Measurements from ENCODE around the gene WFIKKN1. TPM values are rescaled to one million over a fixed set of nuclear protein-coding genes. Genes with fewer than 3 reads are reported as not detected.

The WFIKKN1 gene
- total RNA-seq, 1 experiment from 2014 or later: 0.11 TPM

DNA sequence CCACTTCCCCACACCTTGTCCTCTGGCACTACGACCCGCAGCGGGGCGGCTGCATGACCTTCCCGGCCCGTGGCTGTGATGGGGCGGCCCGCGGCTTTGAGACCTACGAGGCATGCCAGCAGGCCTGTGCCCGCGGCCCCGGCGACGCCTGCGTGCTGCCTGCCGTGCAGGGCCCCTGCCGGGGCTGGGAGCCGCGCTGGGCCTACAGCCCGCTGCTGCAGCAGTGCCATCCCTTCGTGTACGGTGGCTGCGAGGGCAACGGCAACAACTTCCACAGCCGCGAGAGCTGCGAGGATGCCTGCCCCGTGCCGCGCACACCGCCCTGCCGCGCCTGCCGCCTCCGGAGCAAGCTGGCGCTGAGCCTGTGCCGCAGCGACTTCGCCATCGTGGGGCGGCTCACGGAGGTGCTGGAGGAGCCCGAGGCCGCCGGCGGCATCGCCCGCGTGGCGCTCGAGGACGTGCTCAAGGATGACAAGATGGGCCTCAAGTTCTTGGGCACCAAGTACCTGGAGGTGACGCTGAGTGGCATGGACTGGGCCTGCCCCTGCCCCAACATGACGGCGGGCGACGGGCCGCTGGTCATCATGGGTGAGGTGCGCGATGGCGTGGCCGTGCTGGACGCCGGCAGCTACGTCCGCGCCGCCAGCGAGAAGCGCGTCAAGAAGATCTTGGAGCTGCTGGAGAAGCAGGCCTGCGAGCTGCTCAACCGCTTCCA, 2.7 kb downstream of the WFIKKN1 start:
- H3K27me3 ChIP-seq (ENCODE audit: low read length): no peaks in the 10 kb centered on the region
- no peak overlapping the region for H2AFZ ChIP-seq (ENCODE audit: low read length)
- ATAC-seq (no peak), DNase-seq (no peak)
- H3K4me1 ChIP-seq (ENCODE audit: insufficient read depth, low read length): peaks cover 3% of the 10 kb centered on the region; the same call in 1 of the 2 replicates
- ChIA-PET CTCF (no interaction called here), POLR2A (ENCODE audit: unreplicated experiment) (no interaction called here)
- intact Hi-C loops (cut with micrococcal nuclease): no loop called here
- no peak for TF ChIP-seq EZH2 (IDR thresholded peaks at IDR 0.05; ENCODE audit: low read length, unreplicated experiment)
- no TSS peak for BruUV-seq (replicated peaks)
- no peaks in the 10 kb centered on the region for H3K9me3 ChIP-seq (ENCODE audit: low read length)
- no peak overlapping the region for H3K27ac ChIP-seq (ENCODE audit: low read length)
- H3K36me3 ChIP-seq (ENCODE audit: low read depth, low read length): no peaks in the 10 kb centered on the region
- peaks cover 12% of the 10 kb centered on the region for H3K79me2 ChIP-seq (ENCODE audit: low read length)
- H3F3A ChIP-seq (ENCODE audit: low read length, unreplicated experiment): no peaks in the 10 kb centered on the region
- no peaks in the 10 kb centered on the region for H4K20me1 ChIP-seq (ENCODE audit: low read length)
- H3K9me2 ChIP-seq (replicated peaks; ENCODE audit: low read length): no peaks in the 10 kb centered on the region
- no peak overlapping the region for H3K4me3 ChIP-seq (ENCODE audit: low read length)
- H3K9ac ChIP-seq (ENCODE audit: low read length): no peak overlapping the region
- H3K4me2 ChIP-seq (ENCODE audit: low read length): no peak overlapping the region

DNA sequence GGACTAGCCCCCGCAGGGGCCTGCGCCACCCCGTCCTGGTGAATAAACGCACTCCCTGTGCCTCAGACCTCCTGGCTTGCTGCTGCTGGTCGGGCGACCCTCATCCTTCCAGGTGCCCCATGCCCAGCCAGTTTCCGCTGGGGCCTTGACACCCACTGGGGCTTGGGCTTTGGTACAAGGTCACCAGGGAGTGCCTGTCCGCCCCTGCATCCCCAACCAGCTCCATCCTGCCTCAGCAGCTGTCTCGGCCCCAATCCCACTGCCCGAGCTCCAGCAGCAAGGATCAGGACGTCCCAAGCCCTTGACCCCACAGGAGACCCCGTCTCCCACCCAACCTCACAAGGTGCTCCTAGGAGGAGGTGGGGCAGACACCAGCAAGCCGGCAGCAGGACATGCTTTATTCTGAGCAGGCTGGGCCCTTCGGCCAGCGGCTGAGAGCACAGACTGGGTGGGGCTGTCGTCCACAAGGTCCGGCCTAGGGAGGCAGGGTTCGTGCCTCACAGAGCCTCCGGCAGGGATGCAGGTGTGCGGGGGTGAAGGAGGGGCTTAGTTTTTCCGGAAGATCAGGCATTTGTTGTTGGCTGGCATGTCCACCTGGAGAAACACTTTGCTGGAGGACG, 3.4 kb downstream of the WFIKKN1 start:
- Histone ChIP-seq H3K4me1 (ENCODE audit: insufficient read depth, low read length) (peaks cover 3% of the 10 kb centered on the region; the same call in 1 of the 2 replicates), H3K4me2 (ENCODE audit: low read length) (no peak overlapping the region), H3K9ac (ENCODE audit: low read length) (no peak overlapping the region), H3K27ac (ENCODE audit: low read length) (no peak overlapping the region), H3K79me2 (ENCODE audit: low read length) (peaks cover 12% of the 10 kb centered on the region), H3K27me3 (ENCODE audit: low read length) (no peaks in the 10 kb centered on the region), H3K9me2 (replicated peaks; ENCODE audit: low read length) (no peaks in the 10 kb centered on the region), H2AFZ (ENCODE audit: low read length) (no peak overlapping the region), H3F3A (ENCODE audit: low read length, unreplicated experiment) (no peaks in the 10 kb centered on the region), H3K9me3 (ENCODE audit: low read length) (no peaks in the 10 kb centered on the region), H4K20me1 (ENCODE audit: low read length) (no peaks in the 10 kb centered on the region), H3K36me3 (ENCODE audit: low read depth, low read length) (no peaks in the 10 kb centered on the region), H3K4me3 (ENCODE audit: low read length) (no peak overlapping the region)
- intact Hi-C loops (cut with micrococcal nuclease): no loop called here
- TF ChIP-seq, protein P1, sequence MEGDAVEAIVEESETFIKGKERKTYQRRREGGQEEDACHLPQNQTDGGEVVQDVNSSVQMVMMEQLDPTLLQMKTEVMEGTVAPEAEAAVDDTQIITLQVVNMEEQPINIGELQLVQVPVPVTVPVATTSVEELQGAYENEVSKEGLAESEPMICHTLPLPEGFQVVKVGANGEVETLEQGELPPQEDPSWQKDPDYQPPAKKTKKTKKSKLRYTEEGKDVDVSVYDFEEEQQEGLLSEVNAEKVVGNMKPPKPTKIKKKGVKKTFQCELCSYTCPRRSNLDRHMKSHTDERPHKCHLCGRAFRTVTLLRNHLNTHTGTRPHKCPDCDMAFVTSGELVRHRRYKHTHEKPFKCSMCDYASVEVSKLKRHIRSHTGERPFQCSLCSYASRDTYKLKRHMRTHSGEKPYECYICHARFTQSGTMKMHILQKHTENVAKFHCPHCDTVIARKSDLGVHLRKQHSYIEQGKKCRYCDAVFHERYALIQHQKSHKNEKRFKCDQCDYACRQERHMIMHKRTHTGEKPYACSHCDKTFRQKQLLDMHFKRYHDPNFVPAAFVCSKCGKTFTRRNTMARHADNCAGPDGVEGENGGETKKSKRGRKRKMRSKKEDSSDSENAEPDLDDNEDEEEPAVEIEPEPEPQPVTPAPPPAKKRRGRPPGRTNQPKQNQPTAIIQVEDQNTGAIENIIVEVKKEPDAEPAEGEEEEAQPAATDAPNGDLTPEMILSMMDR (conservative IDR thresholded peaks at IDR 0.05; ENCODE audit: low read depth, low read length): no peak
- no peak for TF ChIP-seq EZH2 (IDR thresholded peaks at IDR 0.05; ENCODE audit: low read length, unreplicated experiment)
- TF ChIP-seq EZH2phosphoT487 (IDR thresholded peaks at IDR 0.05; ENCODE audit: borderline replicate concordance, low read length): no peak
- ATAC-seq: no peak
- no peak for DNase-seq
- POLR2A ChIA-PET (ENCODE audit: unreplicated experiment): no interaction called here
- CTCF ChIA-PET: no interaction called here
- BruUV-seq (replicated peaks): no TSS peak

DNA sequence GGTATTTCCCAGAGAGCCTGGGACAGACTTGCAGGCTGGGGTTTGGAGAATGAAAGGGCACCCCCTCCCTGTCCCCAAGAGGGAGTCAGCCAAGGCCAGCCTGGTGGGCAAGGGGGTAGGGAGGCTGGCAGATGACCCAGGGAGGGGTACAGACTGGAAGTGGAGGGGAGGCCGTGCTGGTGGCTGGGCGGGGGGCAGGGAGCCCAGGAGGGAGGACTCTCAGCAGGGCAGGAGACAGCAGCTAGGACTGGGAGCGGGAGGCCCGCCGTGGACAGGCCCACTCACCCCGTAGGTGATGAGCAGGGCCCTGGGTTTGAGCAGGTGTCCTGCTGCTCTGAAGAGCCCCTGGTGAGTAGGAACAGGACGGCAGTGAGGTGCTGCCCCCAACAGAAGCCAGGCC, 4.2 kb downstream of the WFIKKN1 start:
- Histone ChIP-seq H3K9ac (ENCODE audit: low read length) (peak overlapping the region; percentile 83; the same call in 1 of the 2 replicates), H3K27ac (ENCODE audit: low read length) (no peak overlapping the region)

More for the DNA sequence above, 4.2 kb downstream of the WFIKKN1 start:
- Histone ChIP-seq H4K20me1 (ENCODE audit: low read length) (no peaks in the 10 kb centered on the region), H3K36me3 (ENCODE audit: low read depth, low read length) (no peaks in the 10 kb centered on the region), H3K27me3 (ENCODE audit: low read length) (no peaks in the 10 kb centered on the region), H3F3A (ENCODE audit: low read length, unreplicated experiment) (no peaks in the 10 kb centered on the region), H3K4me2 (ENCODE audit: low read length) (peak overlapping the region; percentile 97), H3K79me2 (ENCODE audit: low read length) (peaks cover 12% of the 10 kb centered on the region), H3K4me1 (ENCODE audit: insufficient read depth, low read length) (peaks cover 3% of the 10 kb centered on the region; the same call in 1 of the 2 replicates), H2AFZ (ENCODE audit: low read length) (no peak overlapping the region), H3K9me3 (ENCODE audit: low read length) (no peaks in the 10 kb centered on the region), H3K9me2 (replicated peaks; ENCODE audit: low read length) (no peaks in the 10 kb centered on the region), H3K4me3 (ENCODE audit: low read length) (peak overlapping the region; percentile 90)
- intact Hi-C loops (cut with micrococcal nuclease): loop anchor here (5.0 kb wide), 1 partner anchor 48 kb away; no protein-coding TSS in a partner anchor
- ChIA-PET POLR2A (ENCODE audit: unreplicated experiment) (no interaction called here), CTCF (no interaction called here)
- BruUV-seq (replicated peaks): no TSS peak
- ATAC-seq: no peak
- TF ChIP-seq, protein P1 (conservative IDR thresholded peaks at IDR 0.05; ENCODE audit: low read depth, low read length): no peak
- TF ChIP-seq EZH2phosphoT487 (IDR thresholded peaks at IDR 0.05; ENCODE audit: borderline replicate concordance, low read length) (no peak), EZH2 (IDR thresholded peaks at IDR 0.05; ENCODE audit: low read length, unreplicated experiment) (no peak)
- no peak for DNase-seq
